Fibroblast of upper back skin (primary cell): ENCODE measurements around the gene PLA2G3.
A peak's percentile ranks its signal among the peaks of the same experiment; 100 is the strongest.
"Not testable (repeated sequence)": the region's sequence is repeated elsewhere in the genome, so short reads cannot be mapped to it uniquely, and the experiment has no call there.

Source experiments
- DNase-seq: peaks from one replicate; pipeline ENCODE4 v3.0.0-alpha.2; 2013

Gene PLA2G3

DNA sequence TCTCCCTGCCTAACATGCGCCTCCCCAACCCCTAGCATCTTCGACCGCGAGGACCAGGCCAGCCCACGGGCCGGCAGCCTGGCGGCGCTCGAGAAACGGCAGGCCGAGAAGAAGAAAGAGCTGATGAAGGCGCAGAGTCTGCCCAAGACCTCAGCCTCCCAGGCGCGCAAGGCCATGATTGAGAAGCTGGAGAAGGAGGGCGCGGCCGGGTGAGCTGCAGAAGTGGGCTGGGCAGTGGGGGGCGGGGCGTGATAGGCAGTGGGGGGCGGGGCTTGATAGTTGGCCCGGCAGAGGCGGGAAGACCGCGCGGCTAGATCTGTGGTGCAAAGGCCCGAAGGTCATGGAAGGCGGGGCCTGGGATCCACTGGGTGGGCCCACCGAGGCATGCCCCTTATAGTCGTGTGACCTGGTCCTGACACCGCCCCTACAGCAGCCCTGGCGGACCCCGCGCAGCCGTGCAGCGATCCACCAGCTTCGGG, 41.6 kb downstream of the PLA2G3 start:
- DNase-seq, result no peak

DNA sequence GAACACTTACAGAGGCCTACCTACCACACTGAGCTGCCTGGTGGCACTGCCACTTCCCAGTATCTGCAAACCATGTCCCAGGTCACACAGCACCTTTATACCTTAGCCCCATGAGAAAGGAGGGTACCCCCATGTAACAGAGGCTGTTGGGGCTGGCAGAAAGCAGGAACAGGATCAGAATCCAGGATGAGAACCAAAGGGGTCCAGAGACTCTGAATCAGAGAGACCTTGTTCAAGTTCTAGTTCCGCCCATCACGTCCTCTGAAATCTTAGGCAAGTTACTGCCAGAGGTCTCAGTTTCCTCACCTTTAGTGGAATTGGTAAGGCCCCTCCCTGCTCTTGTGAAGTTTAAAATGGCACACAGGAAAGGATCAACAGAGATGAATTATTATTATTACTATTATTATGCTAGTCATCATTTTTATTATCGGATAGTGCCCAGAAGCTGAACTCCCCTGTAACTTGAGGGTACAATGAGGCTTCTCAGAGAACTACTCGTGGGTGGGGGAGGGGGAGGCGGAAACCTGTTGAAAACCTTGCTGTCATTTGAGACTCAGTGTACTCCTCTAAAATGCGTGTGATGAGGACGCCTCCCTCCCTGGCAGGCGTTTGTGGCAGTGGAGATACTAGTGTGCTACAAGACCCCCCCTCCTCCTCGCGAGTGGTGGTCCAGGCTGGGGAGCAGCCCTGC, 42.2 kb downstream of the PLA2G3 start:
- DNase-seq, result no peak

- not testable (repeated sequence) for DNase-seq
Measured at GRCh38 chr22:31097539-31097938, 42.8 kb downstream of the PLA2G3 start.

- DNase-seq, result no peak
Measured at GRCh38 chr22:31096657-31097279, 43.5 kb downstream of the PLA2G3 start.

DNA sequence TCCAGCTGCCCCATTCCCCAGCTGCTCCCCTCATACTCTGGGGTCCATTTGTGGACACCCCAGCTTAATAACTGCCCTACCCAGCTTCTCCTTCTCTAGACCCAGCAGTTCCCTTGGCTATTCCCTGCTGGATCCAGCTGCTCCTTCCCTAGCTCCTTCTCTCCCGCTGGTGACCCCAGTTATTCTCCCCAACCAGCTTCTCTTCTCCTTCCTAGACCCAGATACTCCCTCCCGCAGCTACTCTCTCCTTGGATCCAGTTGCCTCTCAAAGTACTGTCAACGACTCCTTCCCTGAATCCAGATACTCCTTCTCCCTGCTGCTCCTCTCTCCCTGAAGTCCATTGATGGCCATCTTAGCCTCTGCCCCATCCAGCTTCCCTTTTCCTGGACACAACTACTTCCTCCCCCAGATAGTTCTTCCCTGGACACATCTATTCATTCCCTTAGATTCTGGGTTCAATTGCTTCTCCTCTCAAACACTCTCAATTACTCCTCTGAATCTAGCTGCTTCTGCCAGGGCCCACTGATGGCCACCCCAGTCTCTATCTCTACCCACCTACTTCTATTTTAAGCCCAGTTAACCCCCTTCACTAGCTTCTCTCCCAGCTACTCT, 44.6 kb downstream of the PLA2G3 start:
- no peak for DNase-seq

GRCh38 chr22:31094741-31095140, 45.6 kb downstream of the PLA2G3 start:
- no peak for DNase-seq

DNA sequence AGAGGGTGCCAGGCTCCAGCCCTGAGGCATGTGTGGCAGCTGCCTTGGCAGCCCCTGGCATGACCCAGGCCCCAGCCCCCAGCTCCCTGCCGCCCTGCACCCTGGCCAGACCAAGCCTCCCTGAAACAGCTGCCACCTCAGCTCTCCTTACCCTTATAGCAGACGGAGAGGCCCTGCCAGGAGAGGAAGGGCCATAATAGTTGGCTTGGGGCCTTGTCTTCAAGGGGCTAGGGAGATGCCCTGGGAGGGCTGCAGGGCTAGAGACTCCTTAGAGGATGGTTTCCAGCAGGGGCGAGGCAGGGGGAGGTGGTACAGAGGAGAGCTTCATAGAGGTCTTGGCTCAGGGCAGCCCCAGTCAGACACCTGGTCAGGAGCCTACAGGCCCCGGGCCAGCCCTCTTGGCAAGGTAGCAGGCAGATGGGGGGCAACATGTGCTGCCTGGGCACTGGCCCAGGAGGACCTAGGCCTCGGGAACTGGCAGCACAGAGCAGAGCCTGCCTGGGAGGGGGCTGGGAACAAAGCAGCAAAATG, 46.2 kb downstream of the PLA2G3 start:
- DNase-seq, result no peak

DNA sequence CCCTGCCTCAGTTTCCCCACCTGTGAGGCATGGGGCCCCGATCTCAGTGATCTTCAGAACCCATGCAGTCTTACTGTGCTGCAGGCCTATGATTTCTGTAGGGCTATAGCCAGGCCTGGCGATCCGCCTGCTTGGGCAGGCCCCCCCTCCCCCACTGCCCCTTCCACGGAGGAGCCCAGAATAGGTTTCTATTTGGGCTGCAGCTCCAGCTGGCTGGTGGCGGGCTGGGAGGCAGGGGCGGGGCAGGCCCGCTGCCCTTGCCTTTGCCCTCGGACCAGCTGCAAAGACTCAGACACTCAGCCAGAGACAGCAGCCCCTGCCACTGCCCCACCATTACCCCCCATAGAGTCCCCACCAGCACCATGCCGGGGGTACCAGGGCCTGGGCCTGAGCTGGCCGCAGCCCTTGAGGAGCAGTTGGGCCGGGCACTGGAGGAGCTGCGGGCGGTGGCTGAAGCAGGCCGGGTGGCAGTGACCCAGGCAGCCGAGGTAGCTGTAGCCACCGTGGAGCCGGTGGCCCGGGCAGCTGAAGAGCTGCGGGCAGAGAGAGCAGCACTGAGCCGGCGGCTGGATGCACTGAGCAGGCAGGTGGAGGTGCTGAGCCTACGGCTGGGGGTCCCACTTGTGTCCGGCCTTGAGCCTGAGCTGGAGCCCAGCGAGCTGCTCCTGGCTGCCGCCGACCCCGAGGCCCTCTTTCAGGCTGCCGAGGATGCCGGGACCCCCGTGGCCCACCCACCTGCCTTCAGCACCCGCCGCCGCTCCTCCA, 47.0 kb downstream of the PLA2G3 start:
- DNase-seq, result no peak

DNA sequence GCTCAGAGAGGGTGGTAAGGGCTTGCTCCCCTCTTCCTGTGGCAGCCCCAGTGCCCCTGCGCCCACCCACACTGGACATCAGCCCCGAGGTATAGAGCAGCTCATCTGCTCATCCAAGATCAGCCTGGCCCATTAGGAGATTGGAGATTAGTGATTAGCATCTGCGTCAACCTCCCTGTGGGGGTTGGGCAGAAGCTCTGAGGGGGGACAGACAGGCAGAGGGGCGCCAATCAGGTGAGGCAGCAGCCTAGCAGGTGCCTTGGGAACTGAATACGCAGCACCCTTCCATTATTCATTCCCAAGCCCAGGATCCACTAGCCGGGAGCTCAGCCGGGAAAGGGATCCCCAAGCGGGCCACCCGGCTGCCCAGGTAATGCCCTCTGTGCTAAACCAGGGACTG, 48.1 kb downstream of the PLA2G3 start:
- no peak for DNase-seq

DNA sequence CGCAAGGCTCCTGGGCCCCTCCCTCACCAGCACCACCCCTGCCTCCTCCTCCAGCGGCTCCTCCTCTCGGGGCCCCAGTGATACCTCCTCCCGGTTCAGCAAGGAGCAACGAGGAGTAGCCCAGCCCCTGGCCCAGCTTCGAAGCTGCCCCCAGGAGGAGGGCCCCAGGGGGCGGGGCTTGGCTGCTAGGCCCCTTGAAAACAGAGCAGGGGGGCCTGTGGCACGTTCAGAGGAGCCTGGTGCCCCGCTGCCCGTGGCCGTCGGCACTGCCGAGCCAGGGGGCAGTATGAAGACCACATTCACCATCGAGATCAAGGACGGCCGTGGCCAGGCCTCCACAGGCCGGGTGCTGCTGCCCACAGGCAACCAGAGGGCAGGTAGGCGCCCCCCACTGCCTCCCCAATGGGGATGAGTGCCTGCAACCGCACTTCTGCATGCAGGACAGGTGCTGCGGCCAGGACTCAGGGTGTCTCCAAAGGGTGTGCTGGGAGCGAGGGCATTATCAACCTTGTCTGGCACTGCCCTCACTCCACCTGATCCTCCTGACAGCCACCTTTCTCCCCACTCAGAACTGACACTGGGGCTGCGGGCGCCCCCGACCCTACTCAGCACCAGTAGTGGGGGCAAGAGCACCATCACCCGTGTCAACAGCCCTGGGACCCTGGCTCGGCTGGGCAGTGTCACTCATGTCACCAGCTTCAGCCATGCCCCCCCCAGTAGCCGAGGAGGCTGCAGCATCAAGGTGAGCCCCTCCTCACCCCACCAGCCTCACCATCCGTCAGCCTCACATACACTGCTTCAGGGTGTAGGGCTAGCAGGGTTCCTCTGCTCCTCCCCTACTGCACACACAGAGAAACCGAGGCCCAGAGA, 49.0 kb downstream of the PLA2G3 start:
- no peak for DNase-seq

- no peak for DNase-seq
Measured at GRCh38 chr22:31090217-31091085, 49.9 kb downstream of the PLA2G3 start.

DNA sequence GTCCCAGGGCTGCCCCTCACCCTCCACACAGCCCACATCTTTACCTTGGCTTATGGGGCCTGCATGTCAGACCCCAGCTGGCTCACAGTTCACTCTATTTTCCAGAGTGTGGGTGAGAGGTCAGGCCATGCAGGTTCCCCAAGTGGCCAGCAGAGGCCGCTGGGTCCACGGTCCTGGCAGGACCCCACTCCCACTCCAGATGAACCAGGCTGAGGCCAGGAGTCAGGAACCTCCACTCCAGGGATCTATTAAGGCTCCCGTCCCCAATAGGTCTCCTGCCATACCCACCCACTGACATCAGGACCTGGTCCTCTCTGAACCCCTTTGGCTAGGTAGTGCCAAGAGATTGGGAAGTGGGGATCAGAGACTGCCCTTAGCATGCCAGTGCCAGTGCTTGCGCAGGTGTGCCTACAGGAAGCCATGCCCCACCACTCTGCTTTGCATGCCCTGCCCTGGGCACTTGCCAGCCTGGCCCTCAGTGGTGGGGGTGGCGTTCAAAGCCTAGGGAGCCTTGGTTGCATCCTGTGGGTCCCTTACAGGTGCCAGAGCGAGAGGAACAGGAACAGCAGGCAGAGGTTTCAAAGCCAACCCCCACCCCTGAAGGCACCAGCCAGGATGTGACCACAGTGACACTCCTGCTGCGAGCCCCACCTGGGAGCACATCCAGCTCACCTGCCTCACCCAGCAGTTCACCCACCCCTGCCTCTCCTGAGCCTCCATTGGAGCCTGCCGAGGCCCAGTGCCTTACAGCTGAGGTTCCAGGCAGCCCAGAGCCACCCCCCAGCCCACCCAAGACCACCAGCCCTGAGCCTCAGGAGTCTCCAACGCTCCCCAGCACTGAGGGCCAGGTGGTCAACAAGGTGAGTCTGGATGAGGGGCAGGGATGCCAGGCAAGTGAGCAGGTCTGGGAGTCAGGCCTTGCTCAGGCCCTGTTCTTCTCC, 50.9 kb downstream of the PLA2G3 start:
- no peak for DNase-seq

DNA sequence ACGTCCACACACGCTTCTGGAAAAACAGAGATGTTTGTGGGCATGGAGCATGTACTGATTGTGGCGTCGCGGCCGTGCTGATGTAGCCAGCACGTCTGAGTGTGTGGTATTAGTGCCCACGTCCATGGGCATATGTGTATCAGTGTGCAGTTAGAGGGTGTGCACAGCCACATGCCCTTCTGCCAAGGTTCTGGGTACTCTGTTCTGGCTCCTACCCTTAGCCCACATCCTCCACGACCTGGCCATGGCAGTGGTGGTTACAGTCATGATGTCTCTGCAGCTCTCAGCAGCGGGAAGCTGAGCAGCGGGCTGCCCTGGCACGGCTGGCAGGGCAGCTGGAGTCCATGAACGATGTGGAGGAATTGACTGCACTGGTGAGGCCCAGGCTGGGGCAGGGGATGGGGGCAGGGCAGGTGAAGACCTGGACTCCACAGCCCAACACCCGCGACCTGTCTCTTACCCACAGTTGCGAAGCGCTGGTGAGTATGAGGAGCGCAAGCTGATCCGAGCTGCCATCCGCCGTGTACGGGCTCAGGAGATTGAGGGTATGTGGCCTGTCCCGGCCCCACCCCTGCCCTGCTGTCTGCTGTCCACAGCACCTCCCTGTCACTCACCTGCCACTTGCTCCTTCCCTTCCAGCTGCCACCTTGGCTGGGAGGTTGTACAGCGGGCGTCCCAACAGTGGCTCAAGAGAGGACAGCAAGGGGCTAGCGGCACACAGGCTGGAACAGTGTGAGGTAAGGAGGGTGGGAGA, 51.9 kb downstream of the PLA2G3 start:
- no peak for DNase-seq

- no peak for DNase-seq
Measured at GRCh38 chr22:31087744-31088215, 52.5 kb downstream of the PLA2G3 start.

- no peak for DNase-seq
Measured at GRCh38 chr22:31086703-31087330, 53.5 kb downstream of the PLA2G3 start.

- no peak for DNase-seq
Measured at GRCh38 chr22:31085928-31086327, 54.4 kb downstream of the PLA2G3 start.

GRCh38 chr22:31085493-31085824, 54.8 kb downstream of the PLA2G3 start:
- no peak for DNase-seq

DNA sequence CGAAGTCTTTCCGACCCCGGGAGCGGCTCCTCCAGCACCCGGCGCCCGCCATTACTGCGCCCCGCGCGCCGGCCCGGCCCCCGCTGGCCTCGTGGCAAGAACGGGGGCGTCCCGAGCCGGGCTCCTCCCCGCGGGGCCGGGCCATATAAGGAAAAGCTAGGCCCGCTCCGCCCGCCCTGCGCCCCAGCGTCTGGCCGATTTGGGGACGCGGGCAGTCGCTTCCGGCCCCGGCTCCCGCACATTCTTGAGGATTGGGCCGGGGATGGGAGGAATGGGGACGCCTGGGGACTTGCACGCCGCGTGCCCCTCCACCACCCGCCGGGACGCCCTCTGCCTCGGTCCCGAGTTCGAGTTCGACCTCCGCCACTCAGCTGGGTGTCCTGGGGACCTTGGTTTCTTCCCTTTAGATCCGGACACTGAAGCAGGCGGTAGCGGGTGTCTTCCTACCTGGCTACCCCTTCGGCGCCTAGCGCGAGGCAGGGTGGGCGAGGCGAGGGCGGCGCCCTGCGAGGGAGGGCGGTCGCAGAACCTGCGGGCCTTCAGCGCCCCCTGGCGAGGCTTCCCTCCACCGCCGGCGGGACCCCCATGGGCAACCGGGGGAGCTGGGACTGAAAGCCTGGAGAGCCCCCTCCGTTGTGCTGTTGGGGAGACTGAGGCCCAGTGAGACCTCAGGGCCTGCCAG, 55.4 kb downstream of the PLA2G3 start:
- DNase-seq, result peak; percentile 88
